Osteoblast (primary cell): Measurements from ENCODE around the gene DGKI. TPM values are rescaled to one million over a fixed set of nuclear protein-coding genes. Genes with fewer than 3 reads are reported as not detected.
"Not testable (repeated sequence)": the region's sequence is repeated elsewhere in the genome, so short reads cannot be mapped to it uniquely, and the experiment has no call there.

Source experiments
- DNase-seq: peaks from one replicate; pipeline ENCODE4 v3.0.0; 2011; ENCODE audit warnings: low spot score, mixed read lengths; ENCODE audit not compliant: insufficient read length; ENCODE audit errors: missing footprints
- H2AFZ ChIP-seq: 2 replicates; pipeline ENCODE4 v1.6.0; 2011; ENCODE audit warnings: mild to moderate bottlenecking, low read length
- H3K27ac ChIP-seq: 2 replicates; pipeline ENCODE4 v1.5.1; 2011; ENCODE audit warnings: mild to moderate bottlenecking, low read depth, low read length, moderate library complexity
- H3K27me3 ChIP-seq: 2 replicates; pipeline ENCODE4 v1.6.0; 2012; ENCODE audit warnings: mild to moderate bottlenecking, control low read depth, inconsistent platforms, low read length, moderate library complexity; ENCODE audit not compliant: insufficient read depth
- H3K36me3 ChIP-seq: 2 replicates; pipeline ENCODE4 v1.5.1; 2011; ENCODE audit warnings: mild to moderate bottlenecking, low read length, control low read depth, moderate library complexity; ENCODE audit not compliant: insufficient read depth
- H3K4me1 ChIP-seq: 2 replicates; pipeline ENCODE4 v1.5.1; 2011; ENCODE audit warnings: mild to moderate bottlenecking, low read length, control low read depth, moderate library complexity; ENCODE audit not compliant: insufficient read depth
- H3K4me2 ChIP-seq: 2 replicates; pipeline ENCODE4 v1.6.0; 2011; ENCODE audit warnings: mild to moderate bottlenecking, low read length; ENCODE audit not compliant: insufficient read depth
- H3K4me3 ChIP-seq: fragments of 200-600 bp; sonication (generic); 3 replicates; pipeline ENCODE4 v1.5.1; 2012; ENCODE audit warnings: mild to moderate bottlenecking, low read length, inconsistent platforms; ENCODE audit not compliant: insufficient read depth
- H3K79me2 ChIP-seq: 2 replicates; pipeline ENCODE4 v1.6.0; 2012; ENCODE audit warnings: mild to moderate bottlenecking, low read length, control low read depth, inconsistent platforms; ENCODE audit not compliant: insufficient read depth
- H3K9me3 ChIP-seq: 2 replicates; pipeline ENCODE4 v1.5.1; 2011; ENCODE audit warnings: low read depth, low read length, control low read depth
- H4K20me1 ChIP-seq: 2 replicates; pipeline ENCODE4 v1.6.0; 2012; ENCODE audit warnings: mild to moderate bottlenecking, low read length, control low read depth; ENCODE audit not compliant: insufficient read depth
- total RNA-seq: library from RNA; depleted of rRNA; stranded (reverse); fragments of >200 nt; gene quantifications from 2 replicates; pipeline ENCODE4 v1.2.3, GENCODE V29; 2012
- TF ChIP-seq, protein P1 (sequence below): IDR thresholded peaks from 2 replicates; pipeline ENCODE4 v1.5.1; 2011; ENCODE audit warnings: mild to moderate bottlenecking, low read depth, low read length, moderate library complexity; ENCODE audit errors: extremely low read depth

DGKI gene
- total RNA-seq, 1 donor: 19.2 TPM

GRCh38 chr7:137836541-137836940, 10.2 kb downstream of the DGKI start:
- TF ChIP-seq, protein P1, sequence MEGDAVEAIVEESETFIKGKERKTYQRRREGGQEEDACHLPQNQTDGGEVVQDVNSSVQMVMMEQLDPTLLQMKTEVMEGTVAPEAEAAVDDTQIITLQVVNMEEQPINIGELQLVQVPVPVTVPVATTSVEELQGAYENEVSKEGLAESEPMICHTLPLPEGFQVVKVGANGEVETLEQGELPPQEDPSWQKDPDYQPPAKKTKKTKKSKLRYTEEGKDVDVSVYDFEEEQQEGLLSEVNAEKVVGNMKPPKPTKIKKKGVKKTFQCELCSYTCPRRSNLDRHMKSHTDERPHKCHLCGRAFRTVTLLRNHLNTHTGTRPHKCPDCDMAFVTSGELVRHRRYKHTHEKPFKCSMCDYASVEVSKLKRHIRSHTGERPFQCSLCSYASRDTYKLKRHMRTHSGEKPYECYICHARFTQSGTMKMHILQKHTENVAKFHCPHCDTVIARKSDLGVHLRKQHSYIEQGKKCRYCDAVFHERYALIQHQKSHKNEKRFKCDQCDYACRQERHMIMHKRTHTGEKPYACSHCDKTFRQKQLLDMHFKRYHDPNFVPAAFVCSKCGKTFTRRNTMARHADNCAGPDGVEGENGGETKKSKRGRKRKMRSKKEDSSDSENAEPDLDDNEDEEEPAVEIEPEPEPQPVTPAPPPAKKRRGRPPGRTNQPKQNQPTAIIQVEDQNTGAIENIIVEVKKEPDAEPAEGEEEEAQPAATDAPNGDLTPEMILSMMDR: no peak
- H3K36me3 ChIP-seq: peaks cover 38% of the 10 kb centered on the region
- peaks cover 27% of the 10 kb centered on the region for H3K4me1 ChIP-seq
- H3K79me2 ChIP-seq: peaks cover 37% of the 10 kb centered on the region
- no peak overlapping the region for H3K4me3 ChIP-seq
- no peak overlapping the region for H3K4me2 ChIP-seq
- H2AFZ ChIP-seq: no peak overlapping the region
- H4K20me1 ChIP-seq: no peaks in the 10 kb centered on the region
- peaks cover 3% of the 10 kb centered on the region for H3K9me3 ChIP-seq
- no peaks in the 10 kb centered on the region for H3K27me3 ChIP-seq
- H3K27ac ChIP-seq: peak overlapping the region; percentile 78
- no peak for DNase-seq

DNA sequence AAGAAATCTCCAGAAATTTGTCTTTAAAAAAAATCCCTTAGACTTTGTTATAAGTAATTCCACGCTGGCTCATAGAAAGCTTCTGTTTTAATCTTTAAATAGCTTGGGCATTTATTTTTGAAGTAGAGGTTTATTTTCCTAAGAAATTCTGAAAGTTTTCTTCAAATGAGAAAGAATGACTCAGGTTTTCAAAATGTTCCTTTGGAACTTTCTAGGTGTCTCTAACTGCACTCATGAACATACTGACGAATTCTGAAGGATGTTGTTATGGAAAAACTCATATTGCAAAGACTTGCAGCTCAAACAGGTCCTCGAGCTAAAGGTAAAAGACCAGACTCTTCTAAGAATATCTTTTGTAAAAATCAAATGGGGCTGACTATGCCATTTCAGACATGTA, 10.7 kb downstream of the DGKI start:
- Histone ChIP-seq H3K36me3 (peaks cover 34% of the 10 kb centered on the region), H3K4me1 (peaks cover 27% of the 10 kb centered on the region), H3K4me2 (no peak overlapping the region), H3K27me3 (no peaks in the 10 kb centered on the region), H3K27ac (peak overlapping the region; percentile 78), H3K9me3 (peaks cover 3% of the 10 kb centered on the region), H2AFZ (no peak overlapping the region), H4K20me1 (no peaks in the 10 kb centered on the region), H3K79me2 (peaks cover 36% of the 10 kb centered on the region), H3K4me3 (no peak overlapping the region)
- TF ChIP-seq, protein P1: no peak
- peak; percentile 77 for DNase-seq

GRCh38 chr7:137835486-137836112, 11.2 kb downstream of the DGKI start:
- Histone ChIP-seq H3K4me1 (peaks cover 23% of the 10 kb centered on the region), H3K9me3 (peaks cover 3% of the 10 kb centered on the region), H3K79me2 (peaks cover 31% of the 10 kb centered on the region), H3K4me3 (no peak overlapping the region), H2AFZ (peak overlapping the region; percentile 54), H4K20me1 (no peaks in the 10 kb centered on the region), H3K36me3 (peaks cover 30% of the 10 kb centered on the region), H3K27me3 (no peaks in the 10 kb centered on the region), H3K27ac (peak overlapping the region; percentile 78), H3K4me2 (peak overlapping the region; percentile 30)
- TF ChIP-seq, protein P1: no peak
- no peak for DNase-seq

DNA sequence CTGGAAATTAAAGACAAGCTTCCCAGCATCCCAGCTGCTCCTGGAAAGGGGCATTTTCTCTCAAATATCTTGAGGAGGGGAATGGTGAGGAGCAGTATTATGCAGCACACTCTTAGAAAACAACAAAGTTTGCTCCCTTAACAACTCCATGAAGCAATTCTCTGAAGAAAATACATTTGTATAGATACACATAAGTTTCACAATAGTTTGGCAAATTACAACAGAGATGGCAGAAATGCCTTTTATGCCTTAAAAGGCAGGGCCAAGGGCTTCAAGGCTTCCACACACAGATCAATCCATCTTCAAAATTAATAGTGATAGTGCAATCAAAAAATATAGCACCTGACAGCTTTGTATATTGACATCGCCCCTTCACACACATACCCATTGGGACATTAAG, 12.2 kb downstream of the DGKI start:
- no peak overlapping the region for H3K27ac ChIP-seq
- no peaks in the 10 kb centered on the region for H4K20me1 ChIP-seq
- TF ChIP-seq, protein P1: no peak
- H3K4me1 ChIP-seq: peaks cover 18% of the 10 kb centered on the region
- peaks cover 3% of the 10 kb centered on the region for H3K9me3 ChIP-seq
- peaks cover 32% of the 10 kb centered on the region for H3K79me2 ChIP-seq
- H3K27me3 ChIP-seq: no peaks in the 10 kb centered on the region
- no peak overlapping the region for H2AFZ ChIP-seq
- no peak for DNase-seq
- H3K4me2 ChIP-seq: no peak overlapping the region
- no peak overlapping the region for H3K4me3 ChIP-seq
- H3K36me3 ChIP-seq: peaks cover 33% of the 10 kb centered on the region

GRCh38 chr7:137832990-137833389, 13.8 kb downstream of the DGKI start:
- not testable (repeated sequence) for H3K9me3 ChIP-seq, H3K4me2 ChIP-seq, H3K27ac ChIP-seq, DNase-seq, H3K27me3 ChIP-seq, H2AFZ ChIP-seq, H3K4me3 ChIP-seq, H4K20me1 ChIP-seq
- peaks cover 18% of the 10 kb centered on the region for H3K4me1 ChIP-seq
- peaks cover 24% of the 10 kb centered on the region for H3K79me2 ChIP-seq
- H3K36me3 ChIP-seq: peaks cover 24% of the 10 kb centered on the region
